ENCODE results near the gene UBE2F. TPM values are rescaled to one million over a fixed set of nuclear protein-coding genes. Genes with fewer than 3 reads are reported as not detected.
"Not testable (repeated sequence)": the region's sequence is repeated elsewhere in the genome, so short reads cannot be mapped to it uniquely, and the experiment has no call there.

Gene UBE2F
- total RNA-seq, 1 experiment from 2014 or later, result 103 TPM

- BruUV-seq (replicated peaks), result no TSS peak
- CTCF ChIA-PET, result no interaction called here
- H3K9me3 ChIP-seq (ENCODE audit: insufficient read depth, low read depth), result peaks cover 10% of the 10 kb centered on the region; the same call in 1 of the 2 replicates
- H3K4me3 ChIP-seq, result no peak overlapping the region
- no peaks in the 10 kb centered on the region for H3K36me3 ChIP-seq (ENCODE audit: low read depth)
- H3K4me2 ChIP-seq, result no peak overlapping the region
- DNase-seq, result no peak
- POLR2A ChIA-PET (ENCODE audit: unreplicated experiment), result no interaction called here
- intact Hi-C loops (cut with micrococcal nuclease; ENCODE audit: unreplicated experiment), result no loop called here
- no peaks in the 10 kb centered on the region for H3F3A ChIP-seq (ENCODE audit: insufficient read depth, low read depth)
- no peaks in the 10 kb centered on the region for H3K79me2 ChIP-seq (ENCODE audit: low read depth)
- no peak overlapping the region for H3K27ac ChIP-seq
- no peaks in the 10 kb centered on the region for H3K4me1 ChIP-seq (replicated peaks; ENCODE audit: insufficient read depth)
- no peaks in the 10 kb centered on the region for H3K9me2 ChIP-seq (ENCODE audit: insufficient read depth)
- TF ChIP-seq CTCF (conservative IDR thresholded peaks at IDR 0.05) (no peak), EZH2 (IDR thresholded peaks at IDR 0.05; ENCODE audit: low read depth) (no peak)
- no peak overlapping the region for H2AFZ ChIP-seq
- no peaks in the 10 kb centered on the region for H4K20me1 ChIP-seq (ENCODE audit: insufficient read depth)
- no peaks in the 10 kb centered on the region for H3K27me3 ChIP-seq (ENCODE audit: insufficient read depth, low read depth)
Observed at GRCh38 chr2:237946423-237946822, 20.4 kb upstream of the UBE2F start.

GRCh38 chr2:237951354-237951753, 15.5 kb upstream of the UBE2F start:
- H3K9me3 ChIP-seq (ENCODE audit: insufficient read depth, low read depth); H3K4me2 ChIP-seq; POLR2A ChIA-PET (ENCODE audit: unreplicated experiment); intact Hi-C loops (cut with micrococcal nuclease; ENCODE audit: unreplicated experiment); H3K79me2 ChIP-seq (ENCODE audit: low read depth); H3K27ac ChIP-seq; H2AFZ ChIP-seq; H3K36me3 ChIP-seq (ENCODE audit: low read depth); BruUV-seq (replicated peaks); DNase-seq; H4K20me1 ChIP-seq (ENCODE audit: insufficient read depth); H3K4me3 ChIP-seq; H3K9me2 ChIP-seq (ENCODE audit: insufficient read depth); H3F3A ChIP-seq (ENCODE audit: insufficient read depth, low read depth); H3K4me1 ChIP-seq (replicated peaks; ENCODE audit: insufficient read depth); H3K27me3 ChIP-seq (ENCODE audit: insufficient read depth, low read depth): not testable (repeated sequence)
- CTCF ChIA-PET, result interaction anchor here (0.7 kb wide), 1 partner anchor 10 kb away, joined by 10 read pairs; no protein-coding TSS in a partner anchor

GRCh38 chr2:237951878-237952277, 14.9 kb upstream of the UBE2F start:
- Histone ChIP-seq H3K79me2 (ENCODE audit: low read depth) (no peaks in the 10 kb centered on the region), H3K4me1 (replicated peaks; ENCODE audit: insufficient read depth) (no peaks in the 10 kb centered on the region), H3F3A (ENCODE audit: insufficient read depth, low read depth) (peaks cover 9% of the 10 kb centered on the region; the same call in 1 of the 2 replicates), H3K4me3 (no peak overlapping the region), H3K9me2 (ENCODE audit: insufficient read depth) (no peaks in the 10 kb centered on the region), H4K20me1 (ENCODE audit: insufficient read depth) (no peaks in the 10 kb centered on the region), H3K27ac (no peak overlapping the region), H3K36me3 (ENCODE audit: low read depth) (no peaks in the 10 kb centered on the region), H2AFZ (no peak overlapping the region), H3K27me3 (ENCODE audit: insufficient read depth, low read depth) (no peaks in the 10 kb centered on the region), H3K4me2 (no peak overlapping the region), H3K9me3 (ENCODE audit: insufficient read depth, low read depth) (no peaks in the 10 kb centered on the region)
- DNase-seq, result no peak
- no peak for TF ChIP-seq EZH2 (IDR thresholded peaks at IDR 0.05; ENCODE audit: low read depth)
- no peak for TF ChIP-seq CTCF (conservative IDR thresholded peaks at IDR 0.05)
- CTCF ChIA-PET, result interaction anchor here (0.7 kb wide), 1 partner anchor 10 kb away, joined by 10 read pairs; no protein-coding TSS in a partner anchor
- intact Hi-C loops (cut with micrococcal nuclease; ENCODE audit: unreplicated experiment), result no loop called here
- POLR2A ChIA-PET (ENCODE audit: unreplicated experiment), result no interaction called here
- BruUV-seq (replicated peaks), result no TSS peak

GRCh38 chr2:237952851-237953250, 14.0 kb upstream of the UBE2F start:
- CTCF ChIA-PET, result no interaction called here
- Histone ChIP-seq H3K79me2 (ENCODE audit: low read depth) (no peaks in the 10 kb centered on the region), H3K27me3 (ENCODE audit: insufficient read depth, low read depth) (no peaks in the 10 kb centered on the region), H3K36me3 (ENCODE audit: low read depth) (no peaks in the 10 kb centered on the region), H3K4me3 (no peak overlapping the region), H3K4me2 (no peak overlapping the region), H3F3A (ENCODE audit: insufficient read depth, low read depth) (peaks cover 9% of the 10 kb centered on the region; the same call in 1 of the 2 replicates), H3K27ac (no peak overlapping the region), H3K9me2 (ENCODE audit: insufficient read depth) (no peaks in the 10 kb centered on the region), H2AFZ (no peak overlapping the region), H3K4me1 (replicated peaks; ENCODE audit: insufficient read depth) (no peaks in the 10 kb centered on the region), H3K9me3 (ENCODE audit: insufficient read depth, low read depth) (no peaks in the 10 kb centered on the region), H4K20me1 (ENCODE audit: insufficient read depth) (no peaks in the 10 kb centered on the region)
- BruUV-seq (replicated peaks), result no TSS peak
- no peak for TF ChIP-seq EZH2 (IDR thresholded peaks at IDR 0.05; ENCODE audit: low read depth)
- no peak for TF ChIP-seq CTCF (conservative IDR thresholded peaks at IDR 0.05)
- POLR2A ChIA-PET (ENCODE audit: unreplicated experiment), result no interaction called here
- intact Hi-C loops (cut with micrococcal nuclease; ENCODE audit: unreplicated experiment), result no loop called here
- no peak for DNase-seq
